Lower lobe of right lung (tissue), 2 donors: ENCODE measurements around the gene SLIT1. TPM values are rescaled to one million over a fixed set of nuclear protein-coding genes. Genes with fewer than 3 reads are reported as not detected.

Source experiments
- ATAC-seq, 2 donors: fragments of 200-7000 bp; cut with Tn5 transposase; one replicate each; pipeline ENCODE4 v1.9.1; 2020 to 2022; ENCODE audit warnings: mild to moderate bottlenecking in 2 of 2, moderate library complexity in 2 of 2
- DNase-seq: peaks from one replicate; pipeline ENCODE4 v3.0.0-alpha.2; 2020
- H3K27ac ChIP-seq: fragments of 200-600 bp; one replicate; pipeline ENCODE4 v1.8.0; 2022
- H3K27me3 ChIP-seq: fragments of 200-600 bp; one replicate; pipeline ENCODE4 v1.8.0; 2022; ENCODE audit warnings: low read depth
- H3K36me3 ChIP-seq: fragments of 200-600 bp; one replicate; pipeline ENCODE4 v1.8.0; 2022; ENCODE audit warnings: mild to moderate bottlenecking
- H3K4me1 ChIP-seq: fragments of 200-600 bp; one replicate; pipeline ENCODE4 v1.8.0; 2022
- H3K4me3 ChIP-seq: fragments of 200-600 bp; one replicate; pipeline ENCODE4 v1.8.0; 2022; ENCODE audit warnings: mild to moderate bottlenecking
- H3K9me3 ChIP-seq: fragments of 200-600 bp; one replicate; pipeline ENCODE4 v1.8.0; 2022
- intact Hi-C: fragments of 100-400 bp; cut with DNase I; formaldehyde crosslinking; loops from one replicate; pipeline ENCODE4 v1.11.0; 2022
- total RNA-seq: library from RNA; stranded (reverse); fragmentation: NEBNext Ultra II Directional; extraction: Animal tissue kit (Norgen Biotek cat#: 25700); gene quantifications from one replicate; pipeline ENCODE4 v1.2.1, GENCODE V29; 2021
- TF ChIP-seq, protein P1 (sequence below): fragments of 200-600 bp; IDR thresholded peaks from one replicate; pipeline ENCODE4 v1.8.0; 2022; ENCODE audit warnings: antibody characterized with exemption, mild to moderate bottlenecking
- donor health status: DM: no; HTN: yes; CAD: no; lungs with severe emphysema.

Gene SLIT1
- total RNA-seq, 1 donor from 2014 or later, result 0.41 TPM

- ATAC-seq (no peak), DNase-seq (no peak)
- Histone ChIP-seq H3K27ac (no peak overlapping the region), H3K27me3 (no peaks in the 10 kb centered on the region), H3K4me1 (no peaks in the 10 kb centered on the region), H3K9me3 (no peaks in the 10 kb centered on the region), H3K4me3 (no peak overlapping the region), H3K36me3 (no peaks in the 10 kb centered on the region)
- TF ChIP-seq, protein P1, sequence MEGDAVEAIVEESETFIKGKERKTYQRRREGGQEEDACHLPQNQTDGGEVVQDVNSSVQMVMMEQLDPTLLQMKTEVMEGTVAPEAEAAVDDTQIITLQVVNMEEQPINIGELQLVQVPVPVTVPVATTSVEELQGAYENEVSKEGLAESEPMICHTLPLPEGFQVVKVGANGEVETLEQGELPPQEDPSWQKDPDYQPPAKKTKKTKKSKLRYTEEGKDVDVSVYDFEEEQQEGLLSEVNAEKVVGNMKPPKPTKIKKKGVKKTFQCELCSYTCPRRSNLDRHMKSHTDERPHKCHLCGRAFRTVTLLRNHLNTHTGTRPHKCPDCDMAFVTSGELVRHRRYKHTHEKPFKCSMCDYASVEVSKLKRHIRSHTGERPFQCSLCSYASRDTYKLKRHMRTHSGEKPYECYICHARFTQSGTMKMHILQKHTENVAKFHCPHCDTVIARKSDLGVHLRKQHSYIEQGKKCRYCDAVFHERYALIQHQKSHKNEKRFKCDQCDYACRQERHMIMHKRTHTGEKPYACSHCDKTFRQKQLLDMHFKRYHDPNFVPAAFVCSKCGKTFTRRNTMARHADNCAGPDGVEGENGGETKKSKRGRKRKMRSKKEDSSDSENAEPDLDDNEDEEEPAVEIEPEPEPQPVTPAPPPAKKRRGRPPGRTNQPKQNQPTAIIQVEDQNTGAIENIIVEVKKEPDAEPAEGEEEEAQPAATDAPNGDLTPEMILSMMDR, result no peak
- intact Hi-C loops, result no loop called here
Measured at GRCh38 chr10:96964131-96964530, 221.6 kb downstream of the SLIT1 start.

DNA sequence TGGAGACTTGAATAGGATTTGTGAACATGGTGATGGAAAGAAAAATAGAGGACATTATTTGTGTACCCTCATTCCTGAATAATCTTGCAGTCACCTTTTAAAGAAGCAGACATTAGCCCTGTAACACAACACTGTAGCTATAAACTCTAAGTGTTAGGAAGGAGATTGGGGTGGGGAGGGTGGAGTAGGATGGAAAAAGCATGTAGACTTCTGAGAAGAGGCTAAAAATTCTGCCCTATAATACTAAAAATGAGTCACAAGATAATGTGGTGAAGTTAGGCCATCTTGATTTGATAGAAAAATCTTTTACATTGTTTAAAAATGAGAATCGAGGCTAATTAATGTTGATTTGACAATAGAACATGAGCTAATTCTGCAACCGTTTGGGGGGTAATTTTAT is 224.9 kb downstream of the SLIT1 start:
- Histone ChIP-seq H3K27ac (no peak overlapping the region), H3K4me1 (no peaks in the 10 kb centered on the region), H3K9me3 (no peaks in the 10 kb centered on the region), H3K4me3 (no peak overlapping the region), H3K27me3 (no peaks in the 10 kb centered on the region), H3K36me3 (peaks cover 11% of the 10 kb centered on the region)
- no peak for DNase-seq
- ATAC-seq, result no peak
- TF ChIP-seq, protein P1, result no peak
- intact Hi-C loops, result no loop called here

- H3K4me1 ChIP-seq, result no peaks in the 10 kb centered on the region
- no peaks in the 10 kb centered on the region for H3K27me3 ChIP-seq
- H3K9me3 ChIP-seq, result no peaks in the 10 kb centered on the region
- ATAC-seq (no peak), DNase-seq (no peak)
- H3K36me3 ChIP-seq, result peaks cover 22% of the 10 kb centered on the region
- no peak overlapping the region for H3K27ac ChIP-seq
- intact Hi-C loops, result no loop called here
- no peak overlapping the region for H3K4me3 ChIP-seq
- TF ChIP-seq, protein P1, result no peak
Measured at GRCh38 chr10:96959733-96960132, 226.0 kb downstream of the SLIT1 start.

DNA sequence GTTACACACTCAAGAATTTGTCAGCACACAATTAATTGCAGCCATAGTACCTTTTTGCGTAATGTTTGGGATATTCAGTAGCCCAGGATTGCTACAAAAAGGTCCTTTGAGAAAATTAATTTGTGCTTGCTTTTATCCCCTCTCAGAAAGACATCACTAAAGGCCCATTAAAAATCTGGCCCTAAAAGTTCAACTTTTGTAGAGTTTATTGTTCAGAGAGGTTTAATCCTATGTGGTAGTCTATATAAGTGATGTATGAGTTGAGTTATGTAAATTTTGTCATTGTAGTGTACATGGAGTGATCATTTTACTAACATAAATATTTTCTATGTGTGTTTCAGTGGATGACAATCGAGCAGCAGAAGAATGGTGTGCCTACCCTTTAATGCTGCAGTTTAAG is 227.7 kb downstream of the SLIT1 start:
- TF ChIP-seq, protein P1, result no peak
- no peaks in the 10 kb centered on the region for H3K9me3 ChIP-seq
- no peaks in the 10 kb centered on the region for H3K4me1 ChIP-seq
- ATAC-seq (no peak), DNase-seq (no peak)
- no peaks in the 10 kb centered on the region for H3K27me3 ChIP-seq
- intact Hi-C loops, result no loop called here
- H3K4me3 ChIP-seq, result no peak overlapping the region
- H3K36me3 ChIP-seq, result peaks cover 35% of the 10 kb centered on the region
- no peak overlapping the region for H3K27ac ChIP-seq

- TF ChIP-seq, protein P1, result no peak
- H3K36me3 ChIP-seq, result peaks cover 47% of the 10 kb centered on the region
- ATAC-seq (no peak), DNase-seq (no peak)
- H3K9me3 ChIP-seq, result no peaks in the 10 kb centered on the region
- no peak overlapping the region for H3K27ac ChIP-seq
- intact Hi-C loops, result no loop called here
- no peak overlapping the region for H3K4me3 ChIP-seq
- no peaks in the 10 kb centered on the region for H3K27me3 ChIP-seq
- H3K4me1 ChIP-seq, result no peaks in the 10 kb centered on the region
Measured at GRCh38 chr10:96955794-96956193, 230.0 kb downstream of the SLIT1 start.

DNA sequence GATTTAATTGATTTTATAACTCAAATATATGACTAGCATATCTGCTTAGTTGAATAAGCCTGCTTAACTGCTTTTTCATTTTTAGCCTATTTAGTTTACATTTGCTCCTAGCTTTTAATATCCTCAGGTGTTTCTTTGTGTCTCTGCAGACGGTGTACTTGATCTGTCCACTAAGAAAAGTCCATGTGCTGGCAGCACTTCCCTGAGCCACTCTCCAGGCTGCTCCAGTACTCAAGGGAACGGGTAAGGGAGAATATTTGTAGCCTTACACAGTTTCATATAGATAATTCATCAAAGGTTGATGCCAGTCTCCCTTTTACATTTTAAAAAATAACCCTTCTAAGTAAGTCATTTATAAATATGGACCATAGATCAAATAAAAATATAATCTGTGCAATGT is 233.8 kb downstream of the SLIT1 start:
- peaks cover 59% of the 10 kb centered on the region for H3K36me3 ChIP-seq
- DNase-seq (no peak), ATAC-seq (no peak)
- no peak overlapping the region for H3K4me3 ChIP-seq
- H3K9me3 ChIP-seq, result no peaks in the 10 kb centered on the region
- intact Hi-C loops, result no loop called here
- H3K4me1 ChIP-seq, result no peaks in the 10 kb centered on the region
- no peak overlapping the region for H3K27ac ChIP-seq
- TF ChIP-seq, protein P1, result no peak
- no peaks in the 10 kb centered on the region for H3K27me3 ChIP-seq
